Keratinocyte (primary cell): ENCODE data around the gene PTCHD1.

Experiments used
- EZH2 ChIP-seq: IDR thresholded peaks from one replicate; pipeline ENCODE4 v1.6.1; 2012; ENCODE audit warnings: inconsistent platforms, mild to moderate bottlenecking, low read length, moderate library complexity
- TF ChIP-seq, protein P1 (sequence below), 3 experiments: IDR thresholded peaks in 1 of 3; conservative IDR thresholded peaks in 1 of 3; optimal IDR thresholded peaks in 1 of 3; 2 replicates in 2 of 3; 3 replicates in 1 of 3; pipeline versions ENCODE3 to v1.5.1; 2011; ENCODE audit warnings: low read length in 3 of 3, mild to moderate bottlenecking in 3 of 3, moderate library complexity in 2 of 3, control low read depth in 1 of 3, inconsistent platforms in 1 of 3; ENCODE audit not compliant: insufficient read depth in 2 of 3; ENCODE audit errors: extremely low read depth in 1 of 3

DNA sequence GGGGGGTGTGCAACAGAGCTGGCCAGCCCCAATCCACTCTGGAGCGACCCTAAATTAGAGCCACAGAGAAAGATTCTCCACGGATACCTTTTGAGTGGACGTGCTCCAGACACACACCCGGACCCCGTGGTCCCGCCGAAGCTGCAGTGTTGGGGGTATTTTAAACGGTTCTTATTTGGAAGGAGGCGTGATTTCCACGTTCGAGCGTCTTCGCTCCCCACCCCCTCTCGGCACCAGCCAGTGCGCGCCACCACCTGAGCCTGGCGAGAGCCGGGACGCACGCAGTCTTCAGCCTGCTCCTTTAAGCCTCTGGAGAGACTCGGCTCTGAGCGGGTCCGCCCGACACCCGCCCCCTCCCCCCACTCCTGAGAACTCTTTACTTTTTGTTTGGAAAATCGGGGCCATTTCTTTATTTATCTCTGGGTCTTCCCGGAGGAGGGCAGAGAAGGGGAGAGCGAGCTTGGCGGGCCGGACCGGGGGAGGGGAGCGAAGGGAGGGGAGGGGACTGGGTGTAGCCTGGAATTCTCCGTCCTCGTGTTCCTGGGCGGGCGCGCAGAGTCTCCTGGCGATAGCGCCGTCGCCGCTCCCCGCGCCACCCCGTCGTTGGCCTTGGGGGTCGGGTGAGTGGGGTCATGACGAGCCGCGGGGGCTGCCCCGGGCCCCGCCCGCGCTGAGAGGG lies 668 bp upstream of the PTCHD1 start:
- TF ChIP-seq, protein P1, sequence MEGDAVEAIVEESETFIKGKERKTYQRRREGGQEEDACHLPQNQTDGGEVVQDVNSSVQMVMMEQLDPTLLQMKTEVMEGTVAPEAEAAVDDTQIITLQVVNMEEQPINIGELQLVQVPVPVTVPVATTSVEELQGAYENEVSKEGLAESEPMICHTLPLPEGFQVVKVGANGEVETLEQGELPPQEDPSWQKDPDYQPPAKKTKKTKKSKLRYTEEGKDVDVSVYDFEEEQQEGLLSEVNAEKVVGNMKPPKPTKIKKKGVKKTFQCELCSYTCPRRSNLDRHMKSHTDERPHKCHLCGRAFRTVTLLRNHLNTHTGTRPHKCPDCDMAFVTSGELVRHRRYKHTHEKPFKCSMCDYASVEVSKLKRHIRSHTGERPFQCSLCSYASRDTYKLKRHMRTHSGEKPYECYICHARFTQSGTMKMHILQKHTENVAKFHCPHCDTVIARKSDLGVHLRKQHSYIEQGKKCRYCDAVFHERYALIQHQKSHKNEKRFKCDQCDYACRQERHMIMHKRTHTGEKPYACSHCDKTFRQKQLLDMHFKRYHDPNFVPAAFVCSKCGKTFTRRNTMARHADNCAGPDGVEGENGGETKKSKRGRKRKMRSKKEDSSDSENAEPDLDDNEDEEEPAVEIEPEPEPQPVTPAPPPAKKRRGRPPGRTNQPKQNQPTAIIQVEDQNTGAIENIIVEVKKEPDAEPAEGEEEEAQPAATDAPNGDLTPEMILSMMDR (optimal IDR thresholded peaks at IDR 0.05 in 1 of 3, IDR thresholded peaks at IDR 0.05 in 1 of 3, conservative IDR thresholded peaks at IDR 0.05 in 1 of 3; ENCODE audit: extremely low read depth in 1 of 3, insufficient read depth in 2 of 3, low read length in 3 of 3), result no peak
- TF ChIP-seq EZH2, result no peak
